Right lobe of liver (tissue), 6 donors: ENCODE measurements around the gene FGF13. TPM values are rescaled to one million over a fixed set of nuclear protein-coding genes. Genes with fewer than 3 reads are reported as not detected.

Experiments used
- ATAC-seq, 4 donors: fragments of 200-7000 bp; cut with Tn5 transposase; one replicate each; pipeline ENCODE4 v1.9.1; 2020; ENCODE audit warnings: mild to moderate bottlenecking in 4 of 4, moderate library complexity in 4 of 4
- DNase-seq, 3 donors: peaks; one replicate each; pipeline ENCODE4 v3.0.0-alpha.2; 2020
- H3K27ac ChIP-seq, 3 donors: fragments of 200-600 bp; one replicate each; pipeline ENCODE4 v1.8.0; 2022
- H3K27me3 ChIP-seq, 2 donors: fragments of 200-600 bp; one replicate each; pipeline ENCODE4 v1.8.0; 2022
- H3K36me3 ChIP-seq, 4 donors: fragments of 200-600 bp; sonication (generic) in 1 of 4; one replicate each; pipeline versions ENCODE4 v1.5.1 to v1.8.0; 2017 to 2022; ENCODE audit warnings: control low read depth in 1 of 4
- H3K4me1 ChIP-seq, 4 donors: fragments of 200-600 bp; sonication (generic) in 1 of 4; one replicate each; pipeline versions ENCODE4 v1.5.1 to v1.8.0; 2017 to 2022; ENCODE audit warnings: control low read depth in 1 of 4
- H3K4me3 ChIP-seq, 3 donors: fragments of 200-600 bp; one replicate each; pipeline ENCODE4 v1.8.0; 2022
- H3K9me3 ChIP-seq, 4 donors: fragments of 200-600 bp; sonication (generic) in 1 of 4; one replicate each; pipeline versions ENCODE4 v1.5.1 to v1.8.0; 2017 to 2022; ENCODE audit warnings: control low read depth in 1 of 4
- POLR2A ChIP-seq: fragments of 450-650 bp; IDR thresholded peaks from one replicate; pipeline ENCODE4 v1.6.1; 2017; ENCODE audit warnings: antibody characterized with exemption, mild to moderate bottlenecking
- WGBS: methylation state at CpG from one replicate; pipeline ENCODE4 v1.1.6; 2018; ENCODE audit warnings: low coverage, low lambda C conversion rate; ENCODE audit not compliant: insufficient coverage; ENCODE audit errors: missing lambda C conversion rate; 5-methylcytosine and 5-hydroxymethylcytosine counted together
- intact Hi-C, 2 donors: fragments of 100-400 bp; cut with DNase I; formaldehyde crosslinking; loops; one replicate each; pipeline versions ENCODE4 v1.11.2 to v1.14.1; 2022
- microRNA counts: library from miRNA; unstranded; fragments of <30 nt; microRNA quantifications from one replicate; lab custom pipeline; 2016
- microRNA-seq, 2 donors: library from miRNA; unstranded; fragments of <30 nt; microRNA quantifications; one replicate each; pipeline ENCODE4, GENCODE V29; 2019 to 2020
- small RNA-seq, 2 experiments: library from RNA; depleted of rRNA; stranded (forward); fragments of <200 nt; gene quantifications; one replicate each; pipeline ENCODE3, GENCODE V24; 2016
- total RNA-seq, 6 experiments: library from RNA; depleted of rRNA in 2 of 6; stranded (reverse); fragments of >200 nt in 2 of 6; fragmentation: NEBNext Ultra II Directional in 3 of 6; extraction: Animal tissue kit (Norgen Biotek cat#: 25700) in 3 of 6; gene quantifications; one replicate each; pipeline versions ENCODE4 v1.1.0 to v1.2.4, GENCODE V29; 2016 to 2023
- TF ChIP-seq, protein P1 (sequence below), 4 donors: fragments of 200-600 bp in 3 of 4; fragments of 450-650 bp in 1 of 4; IDR thresholded peaks; one replicate each; pipeline versions ENCODE4 v1.5.1 to v1.8.0; 2016 to 2022; ENCODE audit warnings: antibody characterized with exemption in 4 of 4, mild to moderate bottlenecking in 2 of 4
- donor health status: DM: no; HTN: yes; CAD: no.
- donor health status: DM: no; HTN: no; CAD: no.
- donor health status: DM: no; HTN: no; CAD: no.
- donor health status: DM: no; HTN: yes; CAD: no.
- donor health status: DM: no; HTN: yes; CAD: no.

The FGF13 gene
- total RNA-seq, 6 experiments from 2014 or later: 0.37 to 2.8 (median 1.1) TPM

DNA sequence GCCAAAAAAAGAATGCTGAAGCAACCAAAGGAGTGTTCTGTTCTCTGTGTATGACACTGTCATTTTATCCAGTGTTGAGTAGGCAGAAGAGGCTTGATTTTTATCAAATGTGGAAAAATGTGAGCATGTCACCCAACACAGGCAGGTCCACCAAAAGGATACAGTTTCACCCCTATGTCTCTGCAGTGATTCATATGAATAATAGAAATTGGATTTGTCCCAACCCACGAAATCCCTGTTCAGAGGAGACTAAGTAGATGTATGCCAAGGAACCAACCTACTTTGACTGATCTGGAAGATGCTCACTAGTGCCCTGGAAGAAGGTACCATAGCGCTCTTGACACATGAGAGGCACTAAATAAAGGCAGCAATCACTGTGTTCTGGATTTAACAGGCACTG is 72.5 kb downstream of the FGF13 start:
- Histone ChIP-seq H3K27ac (no peak overlapping the region), H3K27me3 (no peaks in the 10 kb centered on the region), H3K4me3 (no peak overlapping the region), H3K36me3 (no peaks in the 10 kb centered on the region), H3K9me3 (peaks cover 0 to 2% (median 0%) of the 10 kb centered on the region in 4 donors), H3K4me1 (no peaks in the 10 kb centered on the region)
- 18% methylated on average over 2 of the region's 2 CpGs for WGBS
- intact Hi-C loops: no loop called here
- no peak for DNase-seq
- no peak for ATAC-seq
- TF ChIP-seq POLR2A: no peak
- TF ChIP-seq, protein P1, sequence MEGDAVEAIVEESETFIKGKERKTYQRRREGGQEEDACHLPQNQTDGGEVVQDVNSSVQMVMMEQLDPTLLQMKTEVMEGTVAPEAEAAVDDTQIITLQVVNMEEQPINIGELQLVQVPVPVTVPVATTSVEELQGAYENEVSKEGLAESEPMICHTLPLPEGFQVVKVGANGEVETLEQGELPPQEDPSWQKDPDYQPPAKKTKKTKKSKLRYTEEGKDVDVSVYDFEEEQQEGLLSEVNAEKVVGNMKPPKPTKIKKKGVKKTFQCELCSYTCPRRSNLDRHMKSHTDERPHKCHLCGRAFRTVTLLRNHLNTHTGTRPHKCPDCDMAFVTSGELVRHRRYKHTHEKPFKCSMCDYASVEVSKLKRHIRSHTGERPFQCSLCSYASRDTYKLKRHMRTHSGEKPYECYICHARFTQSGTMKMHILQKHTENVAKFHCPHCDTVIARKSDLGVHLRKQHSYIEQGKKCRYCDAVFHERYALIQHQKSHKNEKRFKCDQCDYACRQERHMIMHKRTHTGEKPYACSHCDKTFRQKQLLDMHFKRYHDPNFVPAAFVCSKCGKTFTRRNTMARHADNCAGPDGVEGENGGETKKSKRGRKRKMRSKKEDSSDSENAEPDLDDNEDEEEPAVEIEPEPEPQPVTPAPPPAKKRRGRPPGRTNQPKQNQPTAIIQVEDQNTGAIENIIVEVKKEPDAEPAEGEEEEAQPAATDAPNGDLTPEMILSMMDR (IDR thresholded peaks at IDR 0.05): no peak

MicroRNA genes within 50 kb of the gene (microRNA counts, 767-probe panel; counts per million panel counts)
- microRNA hsa-miR-504 (lab: Ali Mortazavi, UCI): 237 counts per million

Small RNA genes within 50 kb of the gene (microRNA-seq; reads per million reads assigned to microRNA genes)
- gene MIR504: 0 to 2.3 reads per million in 2 donors

Small RNA genes within 50 kb of the gene (small RNA-seq; reads per million reads assigned to genes)
- 0 reads per million in 2 experiments for gene AL031386.1
- 0 reads per million in 2 experiments for gene MIR504
